Liver (tissue), 3 donors: ENCODE results near the gene FAM222A.
A peak's percentile ranks its signal among the peaks of the same experiment; 100 is the strongest.

Experiments used
- JUND ChIP-seq, 2 donors: IDR thresholded peaks; 2 replicates each; pipeline ENCODE4 v1.6.1; 2016; ENCODE audit warnings: antibody characterized with exemption in 2 of 2
- RAD21 ChIP-seq, 2 donors: IDR thresholded peaks; 2 replicates each; pipeline ENCODE4 v1.6.1; 2016; ENCODE audit warnings: antibody characterized with exemption in 2 of 2, mild to moderate bottlenecking in 2 of 2
- TAF1 ChIP-seq: conservative IDR thresholded peaks from 2 replicates; pipeline ENCODE4 v1.6.1; 2016; ENCODE audit warnings: antibody characterized with exemption, mild to moderate bottlenecking
- YY1 ChIP-seq: IDR thresholded peaks from 2 replicates; pipeline ENCODE4 v1.6.1; 2016; ENCODE audit warnings: antibody characterized with exemption, mild to moderate bottlenecking
- TF ChIP-seq, protein P1 (sequence below): fragments of 150-350 bp; IDR thresholded peaks from 2 replicates; pipeline ENCODE4 v1.5.1; 2017; ENCODE audit warnings: improper control_type of control experiment, low read depth, low read length; ENCODE audit not compliant: missing input control
- TF ChIP-seq, protein P2 (sequence below): IDR thresholded peaks from 2 replicates; pipeline ENCODE4 v1.6.1; 2016; ENCODE audit warnings: antibody characterized with exemption
- TF ChIP-seq, protein P3 (sequence below): IDR thresholded peaks from 2 replicates; pipeline ENCODE4 v1.6.1; 2016; ENCODE audit warnings: antibody characterized with exemption, mild to moderate bottlenecking
- TF ChIP-seq, protein P4 (sequence below): IDR thresholded peaks from 2 replicates; pipeline ENCODE4 v1.6.1; 2016; ENCODE audit warnings: antibody characterized with exemption
- donor health status: healthy.
- donor health status: healthy.

DNA sequence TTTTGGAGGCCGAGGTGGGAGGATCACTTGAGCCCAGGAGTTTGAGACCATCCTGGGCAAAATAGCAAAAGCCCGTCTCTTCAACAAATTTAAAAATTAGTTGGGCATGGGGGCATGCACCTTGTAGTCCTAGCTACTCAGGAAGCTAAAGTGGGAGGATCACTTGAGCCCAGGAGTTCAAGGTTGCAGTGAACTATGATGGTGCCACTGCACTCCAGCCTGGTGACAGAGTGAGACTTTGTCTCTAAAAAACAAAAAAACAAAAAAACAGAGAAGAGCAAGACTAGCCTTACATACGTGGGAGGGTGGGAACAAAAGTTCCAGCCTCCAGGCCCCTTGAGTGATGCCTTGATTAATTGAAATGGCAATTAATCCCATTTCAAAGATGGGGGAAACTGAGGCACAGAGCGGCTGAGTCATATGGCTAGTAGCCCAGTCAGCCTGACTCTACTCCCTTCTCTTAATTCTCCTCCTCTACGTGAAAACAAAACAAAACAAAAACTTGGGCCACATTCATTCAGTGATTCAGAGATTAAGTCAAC is 3.3 kb upstream of the FAM222A start:
- TF ChIP-seq YY1 (no peak), RAD21 (IDR thresholded peaks at IDR 0.05) (no peak), JUND (IDR thresholded peaks at IDR 0.05) (no peak), TAF1 (no peak)
- TF ChIP-seq, protein P1, sequence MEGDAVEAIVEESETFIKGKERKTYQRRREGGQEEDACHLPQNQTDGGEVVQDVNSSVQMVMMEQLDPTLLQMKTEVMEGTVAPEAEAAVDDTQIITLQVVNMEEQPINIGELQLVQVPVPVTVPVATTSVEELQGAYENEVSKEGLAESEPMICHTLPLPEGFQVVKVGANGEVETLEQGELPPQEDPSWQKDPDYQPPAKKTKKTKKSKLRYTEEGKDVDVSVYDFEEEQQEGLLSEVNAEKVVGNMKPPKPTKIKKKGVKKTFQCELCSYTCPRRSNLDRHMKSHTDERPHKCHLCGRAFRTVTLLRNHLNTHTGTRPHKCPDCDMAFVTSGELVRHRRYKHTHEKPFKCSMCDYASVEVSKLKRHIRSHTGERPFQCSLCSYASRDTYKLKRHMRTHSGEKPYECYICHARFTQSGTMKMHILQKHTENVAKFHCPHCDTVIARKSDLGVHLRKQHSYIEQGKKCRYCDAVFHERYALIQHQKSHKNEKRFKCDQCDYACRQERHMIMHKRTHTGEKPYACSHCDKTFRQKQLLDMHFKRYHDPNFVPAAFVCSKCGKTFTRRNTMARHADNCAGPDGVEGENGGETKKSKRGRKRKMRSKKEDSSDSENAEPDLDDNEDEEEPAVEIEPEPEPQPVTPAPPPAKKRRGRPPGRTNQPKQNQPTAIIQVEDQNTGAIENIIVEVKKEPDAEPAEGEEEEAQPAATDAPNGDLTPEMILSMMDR = no peak
- TF ChIP-seq, protein P2, sequence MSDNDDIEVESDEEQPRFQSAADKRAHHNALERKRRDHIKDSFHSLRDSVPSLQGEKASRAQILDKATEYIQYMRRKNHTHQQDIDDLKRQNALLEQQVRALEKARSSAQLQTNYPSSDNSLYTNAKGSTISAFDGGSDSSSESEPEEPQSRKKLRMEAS = no peak
- TF ChIP-seq, protein P3, sequence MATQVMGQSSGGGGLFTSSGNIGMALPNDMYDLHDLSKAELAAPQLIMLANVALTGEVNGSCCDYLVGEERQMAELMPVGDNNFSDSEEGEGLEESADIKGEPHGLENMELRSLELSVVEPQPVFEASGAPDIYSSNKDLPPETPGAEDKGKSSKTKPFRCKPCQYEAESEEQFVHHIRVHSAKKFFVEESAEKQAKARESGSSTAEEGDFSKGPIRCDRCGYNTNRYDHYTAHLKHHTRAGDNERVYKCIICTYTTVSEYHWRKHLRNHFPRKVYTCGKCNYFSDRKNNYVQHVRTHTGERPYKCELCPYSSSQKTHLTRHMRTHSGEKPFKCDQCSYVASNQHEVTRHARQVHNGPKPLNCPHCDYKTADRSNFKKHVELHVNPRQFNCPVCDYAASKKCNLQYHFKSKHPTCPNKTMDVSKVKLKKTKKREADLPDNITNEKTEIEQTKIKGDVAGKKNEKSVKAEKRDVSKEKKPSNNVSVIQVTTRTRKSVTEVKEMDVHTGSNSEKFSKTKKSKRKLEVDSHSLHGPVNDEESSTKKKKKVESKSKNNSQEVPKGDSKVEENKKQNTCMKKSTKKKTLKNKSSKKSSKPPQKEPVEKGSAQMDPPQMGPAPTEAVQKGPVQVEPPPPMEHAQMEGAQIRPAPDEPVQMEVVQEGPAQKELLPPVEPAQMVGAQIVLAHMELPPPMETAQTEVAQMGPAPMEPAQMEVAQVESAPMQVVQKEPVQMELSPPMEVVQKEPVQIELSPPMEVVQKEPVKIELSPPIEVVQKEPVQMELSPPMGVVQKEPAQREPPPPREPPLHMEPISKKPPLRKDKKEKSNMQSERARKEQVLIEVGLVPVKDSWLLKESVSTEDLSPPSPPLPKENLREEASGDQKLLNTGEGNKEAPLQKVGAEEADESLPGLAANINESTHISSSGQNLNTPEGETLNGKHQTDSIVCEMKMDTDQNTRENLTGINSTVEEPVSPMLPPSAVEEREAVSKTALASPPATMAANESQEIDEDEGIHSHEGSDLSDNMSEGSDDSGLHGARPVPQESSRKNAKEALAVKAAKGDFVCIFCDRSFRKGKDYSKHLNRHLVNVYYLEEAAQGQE = no peak
- TF ChIP-seq, protein P4, sequence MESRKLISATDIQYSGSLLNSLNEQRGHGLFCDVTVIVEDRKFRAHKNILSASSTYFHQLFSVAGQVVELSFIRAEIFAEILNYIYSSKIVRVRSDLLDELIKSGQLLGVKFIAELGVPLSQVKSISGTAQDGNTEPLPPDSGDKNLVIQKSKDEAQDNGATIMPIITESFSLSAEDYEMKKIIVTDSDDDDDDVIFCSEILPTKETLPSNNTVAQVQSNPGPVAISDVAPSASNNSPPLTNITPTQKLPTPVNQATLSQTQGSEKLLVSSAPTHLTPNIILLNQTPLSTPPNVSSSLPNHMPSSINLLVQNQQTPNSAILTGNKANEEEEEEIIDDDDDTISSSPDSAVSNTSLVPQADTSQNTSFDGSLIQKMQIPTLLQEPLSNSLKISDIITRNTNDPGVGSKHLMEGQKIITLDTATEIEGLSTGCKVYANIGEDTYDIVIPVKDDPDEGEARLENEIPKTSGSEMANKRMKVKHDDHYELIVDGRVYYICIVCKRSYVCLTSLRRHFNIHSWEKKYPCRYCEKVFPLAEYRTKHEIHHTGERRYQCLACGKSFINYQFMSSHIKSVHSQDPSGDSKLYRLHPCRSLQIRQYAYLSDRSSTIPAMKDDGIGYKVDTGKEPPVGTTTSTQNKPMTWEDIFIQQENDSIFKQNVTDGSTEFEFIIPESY = peak; percentile 44
